Measurements from ENCODE around the gene ERI2. TPM values are rescaled to one million over a fixed set of nuclear protein-coding genes. Genes with fewer than 3 reads are reported as not detected.

The ERI2 gene
- total and polyA plus RNA-seq, 10 donors = 2.5 to 15.3 (median 8.0) TPM

DNA sequence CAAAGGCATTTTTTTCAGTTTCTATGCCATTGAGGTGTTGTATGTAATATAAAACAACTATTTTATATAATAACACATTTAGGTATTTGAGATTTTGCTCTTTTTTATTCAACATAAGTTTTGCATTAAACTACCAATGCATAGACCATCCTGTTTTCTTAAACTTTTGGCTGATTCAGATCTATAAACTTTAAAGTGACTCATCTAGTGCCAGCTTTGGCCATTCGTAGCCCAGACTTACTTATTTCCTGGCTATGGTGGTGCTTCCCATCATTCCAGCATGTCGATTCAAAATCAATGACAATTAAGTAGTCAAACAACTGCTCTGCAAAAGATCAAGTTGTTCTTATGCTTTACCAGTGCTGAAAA is 3.1 kb downstream of the ERI2 start:
- intact Hi-C loops (cut with DNase I; ENCODE audit: low total_unique reads) = no loop called here
- WGBS, 5 donors = 88 to 93% (median 91%) methylated on average over 2 of the region's 2 CpGs
- no peaks in the 10 kb centered on the region for H3K27me3 ChIP-seq (replicated peaks in 1 of 7)
- H3K9me3 ChIP-seq = no peaks in the 10 kb centered on the region
- H3K4me3 ChIP-seq = no peak overlapping the region
- TF ChIP-seq, protein P1, sequence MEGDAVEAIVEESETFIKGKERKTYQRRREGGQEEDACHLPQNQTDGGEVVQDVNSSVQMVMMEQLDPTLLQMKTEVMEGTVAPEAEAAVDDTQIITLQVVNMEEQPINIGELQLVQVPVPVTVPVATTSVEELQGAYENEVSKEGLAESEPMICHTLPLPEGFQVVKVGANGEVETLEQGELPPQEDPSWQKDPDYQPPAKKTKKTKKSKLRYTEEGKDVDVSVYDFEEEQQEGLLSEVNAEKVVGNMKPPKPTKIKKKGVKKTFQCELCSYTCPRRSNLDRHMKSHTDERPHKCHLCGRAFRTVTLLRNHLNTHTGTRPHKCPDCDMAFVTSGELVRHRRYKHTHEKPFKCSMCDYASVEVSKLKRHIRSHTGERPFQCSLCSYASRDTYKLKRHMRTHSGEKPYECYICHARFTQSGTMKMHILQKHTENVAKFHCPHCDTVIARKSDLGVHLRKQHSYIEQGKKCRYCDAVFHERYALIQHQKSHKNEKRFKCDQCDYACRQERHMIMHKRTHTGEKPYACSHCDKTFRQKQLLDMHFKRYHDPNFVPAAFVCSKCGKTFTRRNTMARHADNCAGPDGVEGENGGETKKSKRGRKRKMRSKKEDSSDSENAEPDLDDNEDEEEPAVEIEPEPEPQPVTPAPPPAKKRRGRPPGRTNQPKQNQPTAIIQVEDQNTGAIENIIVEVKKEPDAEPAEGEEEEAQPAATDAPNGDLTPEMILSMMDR (IDR thresholded peaks at IDR 0.05 in 8 of 11, conservative IDR thresholded peaks at IDR 0.05 in 3 of 11) = no peak
- TF ChIP-seq POLR2AphosphoS5 (IDR thresholded peaks at IDR 0.05) = no peak
- TF ChIP-seq POLR2A (IDR thresholded peaks at IDR 0.05) = no peak
- H3K27ac ChIP-seq = no peak overlapping the region
- peaks cover 0 to 27% (median 5%) of the 10 kb centered on the region in 6 donors for H3K36me3 ChIP-seq
- peaks cover 0 to 33% (median 22%) of the 10 kb centered on the region in 6 donors for H3K4me1 ChIP-seq
- no peak for DNase-seq

- Histone ChIP-seq H3K9me3 (no peaks in the 10 kb centered on the region), H3K4me3 (no peak overlapping the region), H3K27me3 (replicated peaks in 1 of 7) (no peaks in the 10 kb centered on the region), H3K27ac (no peak overlapping the region), H3K4me1 (peaks cover 0 to 18% (median 13%) of the 10 kb centered on the region in 6 donors), H3K36me3 (peaks cover 0 to 45% (median 13%) of the 10 kb centered on the region in 6 donors)
- TF ChIP-seq, protein P1 (IDR thresholded peaks at IDR 0.05 in 8 of 11, conservative IDR thresholded peaks at IDR 0.05 in 3 of 11) = no peak
- intact Hi-C loops (cut with DNase I; ENCODE audit: low total_unique reads) = no loop called here
- no peak for DNase-seq
- WGBS, 5 donors = 34 to 48% (median 37%) methylated on average over 1 of the region's 1 CpG
Observed at GRCh38 chr16:20801278-20801677, 5.0 kb downstream of the ERI2 start.

GRCh38 chr16:20799599-20799998 is 6.7 kb downstream of the ERI2 start:
- H3K4me1 ChIP-seq = peaks cover 0 to 2% (median under 1%) of the 10 kb centered on the region in 6 donors
- DNase-seq = no peak
- H3K4me3 ChIP-seq = no peak overlapping the region
- H3K36me3 ChIP-seq = peaks cover 0 to 58% (median 13%) of the 10 kb centered on the region in 6 donors
- no peaks in the 10 kb centered on the region for H3K27me3 ChIP-seq (replicated peaks in 1 of 7)
- WGBS, 5 donors = 50 to 82% (median 59%) methylated on average over 2 of the region's 2 CpGs
- no peak overlapping the region for H3K27ac ChIP-seq
- no peaks in the 10 kb centered on the region for H3K9me3 ChIP-seq
- TF ChIP-seq, protein P1 (IDR thresholded peaks at IDR 0.05 in 8 of 11, conservative IDR thresholded peaks at IDR 0.05 in 3 of 11) = peak; percentile 21 to 73 (median 53)
- TF ChIP-seq POLR2A (IDR thresholded peaks at IDR 0.05) = no peak
- intact Hi-C loops (cut with DNase I; ENCODE audit: low total_unique reads) = no loop called here

- no peak overlapping the region for H3K27ac ChIP-seq
- no peaks in the 10 kb centered on the region for H3K4me1 ChIP-seq
- peaks cover 0 to 58% (median 13%) of the 10 kb centered on the region in 6 donors for H3K36me3 ChIP-seq
- no peak for DNase-seq
- intact Hi-C loops (cut with DNase I; ENCODE audit: low total_unique reads) = no loop called here
- no peaks in the 10 kb centered on the region for H3K9me3 ChIP-seq
- TF ChIP-seq POLR2A (IDR thresholded peaks at IDR 0.05) (no peak), POLR2AphosphoS5 (IDR thresholded peaks at IDR 0.05) (no peak)
- TF ChIP-seq, protein P1 (IDR thresholded peaks at IDR 0.05 in 8 of 11, conservative IDR thresholded peaks at IDR 0.05 in 3 of 11) = no peak
- H3K27me3 ChIP-seq (replicated peaks in 1 of 7) = no peaks in the 10 kb centered on the region
- no peak overlapping the region for H3K4me3 ChIP-seq
- WGBS, 5 donors = 35 to 60% (median 46%) methylated on average over 2 of the region's 2 CpGs
Observed at GRCh38 chr16:20798364-20798763, 7.9 kb downstream of the ERI2 start.
